Mononuclear cell (primary cell): ENCODE data around the gene CHRND. TPM values are rescaled to one million over a fixed set of nuclear protein-coding genes. Genes with fewer than 3 reads are reported as not detected.
"Not testable (repeated sequence)": the region's sequence is repeated elsewhere in the genome, so short reads cannot be mapped to it uniquely, and the experiment has no call there.

ENCODE experiments used
- H3K27me3 ChIP-seq: 2 replicates; pipeline ENCODE4 v1.6.0; 2011; ENCODE audit warnings: low read length, control low read depth; ENCODE audit not compliant: insufficient read depth
- H3K4me1 ChIP-seq: 2 replicates; pipeline ENCODE4 v1.5.1; 2011; ENCODE audit warnings: mild to moderate bottlenecking, low read length, control low read depth; ENCODE audit not compliant: insufficient read depth
- H3K4me3 ChIP-seq: 2 replicates; pipeline ENCODE4 v1.5.1; 2011; ENCODE audit warnings: mild to moderate bottlenecking, low read length, moderate library complexity
- H3K9me3 ChIP-seq: 2 replicates; pipeline ENCODE4 v1.5.1; 2011; ENCODE audit warnings: low read depth, mild to moderate bottlenecking, control low read depth, low read length
- total RNA-seq: library from RNA; depleted of rRNA; stranded (reverse); fragments of >200 nt; gene quantifications from one replicate; pipeline ENCODE4 v1.2.3, GENCODE V29; 2012

CHRND gene
- total RNA-seq, 1 donor = not detected

DNA sequence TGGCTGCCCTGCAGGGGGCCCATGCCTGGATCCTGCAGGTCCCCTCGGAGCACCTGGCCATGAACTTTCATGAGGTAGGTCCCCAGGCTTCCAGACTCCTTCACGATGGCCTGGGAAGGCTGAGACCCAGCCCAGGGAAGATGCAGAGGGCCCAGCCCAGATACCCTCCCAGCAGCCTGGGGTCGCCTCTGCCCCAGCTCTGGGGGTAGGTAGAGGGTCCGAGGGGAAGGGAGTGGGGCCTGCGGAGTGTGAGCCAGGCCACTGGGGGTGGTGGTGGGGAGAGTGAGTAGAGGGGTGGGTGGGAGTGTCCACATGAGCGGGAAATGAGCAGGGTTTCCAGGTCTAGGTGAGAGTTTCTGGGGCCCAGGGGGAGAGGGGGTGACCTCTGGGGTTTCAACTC is 1.2 kb upstream of the CHRND start:
- Histone ChIP-seq H3K9me3 (no peaks in the 10 kb centered on the region), H3K27me3 (peaks cover 28% of the 10 kb centered on the region), H3K4me1 (peaks cover 24% of the 10 kb centered on the region)

DNA sequence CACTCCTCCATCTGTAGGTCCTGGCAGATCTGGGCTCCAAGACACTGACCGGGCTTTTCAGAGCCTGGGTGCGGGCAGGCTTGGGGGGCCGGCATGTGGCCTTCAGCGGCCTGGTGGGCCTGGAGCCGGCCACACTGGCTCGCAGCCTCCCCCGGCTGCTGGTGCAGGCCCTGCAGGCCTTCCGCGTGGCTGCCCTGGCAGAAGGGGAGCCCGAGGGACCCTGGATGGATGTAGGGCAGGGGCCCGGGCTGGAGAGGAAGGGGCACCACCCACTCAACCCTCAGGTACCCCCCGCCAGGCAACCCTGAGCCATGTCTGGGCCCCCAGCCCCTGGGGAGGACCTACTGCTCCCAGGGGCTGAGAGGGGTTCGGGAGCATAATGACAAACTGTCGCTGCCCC is 761 bp upstream of the CHRND start:
- no peaks in the 10 kb centered on the region for H3K9me3 ChIP-seq
- no peak overlapping the region for H3K4me3 ChIP-seq
- peaks cover 28% of the 10 kb centered on the region for H3K27me3 ChIP-seq
- peaks cover 24% of the 10 kb centered on the region for H3K4me1 ChIP-seq

More for the DNA sequence above, 1.2 kb upstream of the CHRND start:
- H3K4me3 ChIP-seq = no peak overlapping the region

DNA sequence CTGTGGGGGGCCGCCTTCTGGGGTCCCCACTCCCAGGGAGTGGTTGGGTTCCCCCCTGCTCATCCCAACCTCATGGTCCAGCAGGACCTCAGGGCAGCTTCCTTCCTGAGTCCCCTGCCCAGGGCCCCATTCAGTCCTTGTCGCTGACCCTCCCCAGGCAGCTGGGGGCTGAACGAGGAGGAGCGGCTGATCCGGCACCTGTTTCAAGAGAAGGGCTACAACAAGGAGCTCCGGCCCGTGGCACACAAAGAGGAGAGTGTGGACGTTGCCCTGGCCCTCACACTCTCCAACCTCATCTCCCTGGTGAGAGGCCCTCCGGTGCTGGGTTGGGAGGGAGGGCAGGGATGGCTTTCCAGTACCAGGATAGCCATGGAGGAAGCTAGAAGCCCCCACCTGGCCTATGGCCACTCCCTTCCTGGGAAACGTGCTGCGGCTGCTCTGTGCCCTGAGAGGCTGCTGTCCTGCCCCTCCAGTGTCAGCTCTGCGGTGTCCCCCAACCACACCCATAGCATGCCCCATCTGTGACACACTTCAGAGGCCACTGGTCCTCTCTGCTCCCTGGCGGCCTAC is 497 bp downstream of the CHRND start:
- Histone ChIP-seq H3K4me1 (peaks cover 24% of the 10 kb centered on the region), H3K27me3 (peaks cover 25% of the 10 kb centered on the region), H3K9me3 (no peaks in the 10 kb centered on the region), H3K4me3 (no peak overlapping the region)

DNA sequence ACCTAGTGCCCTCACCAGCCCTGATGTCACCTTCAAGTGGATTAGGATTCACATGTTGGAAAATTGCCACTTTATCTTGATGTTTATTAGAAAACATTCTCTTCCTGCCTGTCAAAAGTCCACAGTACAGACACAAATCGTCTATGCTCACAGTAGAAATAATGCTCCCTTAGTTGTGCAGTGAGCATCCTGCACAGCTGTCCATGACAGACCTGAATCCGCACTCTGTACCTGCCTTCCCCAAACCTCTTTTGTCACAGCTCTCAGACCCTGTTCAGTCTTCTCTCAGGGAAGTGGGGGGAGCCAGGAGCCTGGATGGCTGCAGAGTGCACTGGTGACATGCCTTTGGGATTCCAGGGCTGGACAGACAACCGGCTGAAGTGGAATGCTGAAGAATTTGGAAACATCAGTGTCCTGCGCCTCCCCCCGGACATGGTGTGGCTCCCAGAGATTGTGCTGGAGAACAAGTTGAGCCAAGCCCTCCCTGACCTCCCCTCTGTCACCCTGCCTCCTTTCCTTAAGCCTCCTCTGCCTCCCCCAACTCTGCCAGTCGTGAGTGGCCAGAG is 2.0 kb downstream of the CHRND start:
- Histone ChIP-seq H3K4me1 (peaks cover 13% of the 10 kb centered on the region), H3K9me3 (no peaks in the 10 kb centered on the region), H3K4me3 (no peak overlapping the region), H3K27me3 (peaks cover 16% of the 10 kb centered on the region)

DNA sequence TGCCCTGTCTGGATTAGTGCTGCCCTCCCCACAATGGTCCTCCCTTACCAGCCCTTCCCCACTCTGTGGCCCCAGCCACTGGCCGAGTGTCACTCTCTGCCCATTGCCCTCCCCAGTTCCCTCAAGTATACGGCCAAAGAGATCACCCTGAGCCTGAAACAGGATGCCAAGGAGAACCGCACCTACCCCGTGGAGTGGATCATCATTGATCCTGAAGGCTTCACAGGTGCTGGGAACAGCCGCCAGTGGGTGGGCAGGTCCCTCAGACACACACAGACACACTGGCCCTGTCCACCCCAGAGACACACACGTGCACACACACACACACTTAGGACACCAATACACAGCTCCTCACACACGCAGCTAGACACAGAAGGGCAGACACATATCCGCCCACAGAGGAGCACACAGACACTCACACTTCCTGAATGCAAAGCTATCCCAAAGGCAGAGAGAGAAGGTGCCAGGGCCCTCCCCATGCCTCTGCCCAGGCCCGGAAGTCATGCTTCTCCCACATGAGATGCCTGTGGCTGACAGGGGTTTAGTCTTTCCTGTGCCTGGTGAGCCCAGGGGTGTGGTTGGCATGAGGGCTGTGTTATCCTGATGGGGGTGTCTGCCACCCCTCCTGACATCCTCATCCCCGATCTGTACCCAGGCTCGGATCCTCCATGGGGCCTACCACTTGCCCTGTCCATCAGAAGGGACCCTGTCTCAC is 2.9 kb downstream of the CHRND start:
- Histone ChIP-seq H3K4me3 (no peak overlapping the region), H3K9me3 (no peaks in the 10 kb centered on the region), H3K4me1 (peaks cover 4% of the 10 kb centered on the region), H3K27me3 (peaks cover 10% of the 10 kb centered on the region)

DNA sequence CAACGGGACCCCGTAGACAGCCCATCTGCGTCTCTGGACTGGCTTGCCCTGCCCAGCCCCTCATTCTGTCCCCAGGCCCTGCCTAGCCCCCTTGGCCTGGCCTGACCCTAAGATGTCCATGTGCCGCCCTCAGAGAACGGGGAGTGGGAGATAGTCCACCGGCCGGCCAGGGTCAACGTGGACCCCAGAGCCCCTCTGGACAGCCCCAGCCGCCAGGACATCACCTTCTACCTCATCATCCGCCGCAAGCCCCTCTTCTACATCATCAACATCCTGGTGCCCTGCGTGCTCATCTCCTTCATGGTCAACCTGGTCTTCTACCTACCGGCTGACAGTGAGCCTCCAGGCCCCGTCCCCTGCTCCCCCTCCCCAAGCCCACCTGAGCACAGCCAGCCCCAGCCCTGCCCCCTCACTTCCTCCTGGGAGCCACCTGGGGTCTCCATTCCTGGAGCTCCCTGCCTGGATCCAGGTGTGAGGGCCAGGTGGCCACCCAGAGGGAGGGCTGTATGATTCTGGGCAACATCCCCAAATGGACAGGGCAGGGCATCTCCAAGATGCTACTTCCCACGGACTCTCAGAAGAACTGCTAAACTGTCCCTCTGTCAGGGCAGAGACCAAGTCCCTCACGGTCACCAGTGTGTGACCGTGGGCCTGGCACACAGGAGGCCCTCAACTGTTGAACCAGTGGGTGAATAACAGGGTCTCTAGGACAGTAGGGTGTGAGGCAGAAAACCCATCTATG is 4.0 kb downstream of the CHRND start:
- Histone ChIP-seq H3K27me3 (peaks cover 2% of the 10 kb centered on the region), H3K9me3 (no peaks in the 10 kb centered on the region), H3K4me1 (no peaks in the 10 kb centered on the region), H3K4me3 (no peak overlapping the region)

DNA sequence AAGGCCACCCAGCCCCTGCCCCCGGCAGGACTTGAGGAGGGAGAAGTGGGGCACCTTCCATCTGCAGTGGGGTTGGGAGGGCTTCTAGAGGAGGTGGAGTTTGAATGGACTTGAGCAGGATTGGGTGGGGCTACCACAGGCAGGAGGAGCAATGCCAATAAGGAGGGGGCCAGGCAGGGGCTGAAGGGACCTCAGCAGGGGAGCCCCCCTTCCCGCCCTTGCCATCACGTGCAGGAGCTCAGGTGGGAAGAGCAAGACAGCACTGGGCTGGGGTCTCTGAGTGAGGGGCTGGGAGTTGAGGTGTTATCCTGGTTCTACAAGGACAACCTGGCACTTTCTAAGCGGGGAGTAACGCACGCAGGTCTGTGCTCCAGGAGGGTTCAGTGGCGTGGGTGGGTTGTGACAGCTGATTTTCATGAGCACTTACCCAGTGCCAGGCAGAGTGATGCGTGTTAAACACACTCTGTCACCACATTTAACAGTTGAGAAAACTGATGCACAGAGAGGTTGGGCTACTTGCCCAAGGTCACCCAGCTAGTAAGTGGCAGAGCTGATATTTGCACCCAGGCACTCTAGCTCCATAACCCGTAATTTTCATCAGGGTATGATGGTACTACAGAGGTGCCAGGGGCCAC is 4.8 kb downstream of the CHRND start:
- Histone ChIP-seq H3K9me3 (no peaks in the 10 kb centered on the region), H3K4me3 (no peak overlapping the region), H3K4me1 (no peaks in the 10 kb centered on the region), H3K27me3 (no peaks in the 10 kb centered on the region)

DNA sequence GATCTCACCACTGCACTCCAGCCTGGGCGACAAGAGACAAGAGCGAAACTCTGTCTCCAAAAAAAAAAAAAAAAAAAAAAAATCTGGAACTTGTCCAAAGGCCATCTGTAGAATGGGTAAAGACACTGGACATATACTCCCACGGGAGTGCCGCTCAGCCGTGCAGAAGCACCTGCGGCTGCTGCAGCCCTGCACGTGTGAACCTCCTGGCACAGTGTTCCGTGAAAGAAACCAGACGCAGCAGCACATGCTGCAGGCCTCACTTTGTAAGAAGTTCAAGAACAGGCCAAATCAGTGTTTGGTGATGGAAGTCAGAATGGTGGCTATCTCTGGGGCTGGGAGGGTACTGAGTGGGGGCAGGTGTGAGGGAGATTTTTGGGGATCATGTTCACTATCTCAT is 6.5 kb downstream of the CHRND start:
- no peaks in the 10 kb centered on the region for H3K9me3 ChIP-seq
- H3K4me3 ChIP-seq = no peak overlapping the region
- H3K4me1 ChIP-seq = no peaks in the 10 kb centered on the region
- no peaks in the 10 kb centered on the region for H3K27me3 ChIP-seq

DNA sequence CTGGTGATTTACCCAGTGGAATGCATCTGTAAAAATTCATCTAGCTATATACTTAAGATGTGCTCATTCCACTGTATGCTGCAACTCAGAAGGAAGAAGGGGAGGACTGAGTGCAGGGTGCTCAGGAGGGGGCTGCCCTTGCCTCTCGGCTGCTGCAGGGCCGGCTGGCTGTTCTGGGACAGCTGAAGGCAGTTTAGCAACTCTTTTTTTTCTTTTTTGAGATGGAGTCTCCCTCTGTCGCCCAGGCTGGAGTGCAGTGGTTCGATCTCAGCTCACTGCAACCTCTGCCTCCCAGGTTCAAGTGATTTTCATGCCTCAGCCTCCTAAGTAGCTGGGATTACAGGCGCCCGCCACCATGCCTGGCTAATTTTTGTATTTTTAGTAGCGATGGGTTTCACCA is 6.9 kb downstream of the CHRND start:
- not testable (repeated sequence) for H3K9me3 ChIP-seq, H3K4me3 ChIP-seq, H3K27me3 ChIP-seq, H3K4me1 ChIP-seq

DNA sequence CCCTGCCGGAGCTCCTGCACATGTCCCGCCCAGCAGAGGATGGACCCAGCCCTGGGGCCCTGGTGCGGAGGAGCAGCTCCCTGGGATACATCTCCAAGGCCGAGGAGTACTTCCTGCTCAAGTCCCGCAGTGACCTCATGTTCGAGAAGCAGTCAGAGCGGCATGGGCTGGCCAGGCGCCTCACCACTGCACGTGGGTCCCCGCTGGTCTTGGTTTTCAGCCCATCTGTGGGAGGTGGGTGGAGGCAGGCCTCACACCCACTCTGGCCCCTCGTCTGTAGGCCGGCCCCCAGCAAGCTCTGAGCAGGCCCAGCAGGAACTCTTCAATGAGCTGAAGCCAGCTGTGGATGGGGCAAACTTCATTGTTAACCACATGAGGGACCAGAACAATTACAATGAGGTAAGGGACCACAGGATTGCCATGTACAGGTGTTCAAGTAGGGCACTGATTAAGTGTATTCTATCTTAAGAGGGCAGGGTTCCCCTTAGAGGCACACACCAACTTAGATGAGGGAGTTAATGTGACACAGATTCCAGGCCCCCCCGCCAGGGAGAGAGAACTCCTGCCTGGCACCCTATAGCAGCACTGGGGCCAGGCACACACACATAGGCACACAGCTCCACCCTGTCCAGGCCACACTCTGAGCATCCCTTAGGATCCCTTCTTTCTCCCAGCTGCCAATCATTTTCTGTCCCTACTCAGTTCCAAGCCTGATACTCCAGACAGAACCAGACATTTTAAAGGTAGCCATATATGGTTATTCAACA is 8.2 kb downstream of the CHRND start:
- Histone ChIP-seq H3K27me3 (no peaks in the 10 kb centered on the region), H3K9me3 (no peaks in the 10 kb centered on the region), H3K4me3 (no peak overlapping the region), H3K4me1 (peaks cover 10% of the 10 kb centered on the region)

DNA sequence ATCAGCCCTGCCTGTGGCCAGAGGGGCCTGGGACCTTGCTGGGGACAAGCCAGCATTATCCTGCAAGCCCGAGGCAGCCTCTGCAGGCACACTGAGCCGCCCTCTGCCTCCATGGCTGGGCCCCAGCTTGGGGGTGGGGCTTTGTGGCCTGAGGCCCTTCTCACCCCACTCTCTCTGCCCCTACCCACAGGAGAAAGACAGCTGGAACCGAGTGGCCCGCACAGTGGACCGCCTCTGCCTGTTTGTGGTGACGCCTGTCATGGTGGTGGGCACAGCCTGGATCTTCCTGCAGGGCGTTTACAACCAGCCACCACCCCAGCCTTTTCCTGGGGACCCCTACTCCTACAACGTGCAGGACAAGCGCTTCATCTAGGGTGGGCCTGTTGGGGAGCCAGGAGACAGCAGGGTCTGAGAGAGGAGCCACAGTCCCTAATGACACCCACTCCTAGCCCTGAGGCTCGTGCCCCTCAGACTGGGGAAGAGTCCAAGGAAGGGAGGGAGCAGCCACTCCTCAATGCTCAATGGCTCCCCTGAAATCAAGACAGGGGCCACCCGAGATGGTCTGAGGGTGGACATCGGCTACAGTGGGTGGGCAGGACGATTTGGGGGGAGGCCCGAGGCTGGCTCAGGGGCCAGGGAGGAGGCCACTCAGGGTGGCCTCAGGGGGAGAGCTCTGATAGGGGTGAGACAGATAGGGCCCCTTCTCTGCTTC is 9.1 kb downstream of the CHRND start:
- H3K27me3 ChIP-seq = no peaks in the 10 kb centered on the region
- peaks cover 15% of the 10 kb centered on the region for H3K4me1 ChIP-seq
- no peaks in the 10 kb centered on the region for H3K9me3 ChIP-seq
- no peak overlapping the region for H3K4me3 ChIP-seq

DNA sequence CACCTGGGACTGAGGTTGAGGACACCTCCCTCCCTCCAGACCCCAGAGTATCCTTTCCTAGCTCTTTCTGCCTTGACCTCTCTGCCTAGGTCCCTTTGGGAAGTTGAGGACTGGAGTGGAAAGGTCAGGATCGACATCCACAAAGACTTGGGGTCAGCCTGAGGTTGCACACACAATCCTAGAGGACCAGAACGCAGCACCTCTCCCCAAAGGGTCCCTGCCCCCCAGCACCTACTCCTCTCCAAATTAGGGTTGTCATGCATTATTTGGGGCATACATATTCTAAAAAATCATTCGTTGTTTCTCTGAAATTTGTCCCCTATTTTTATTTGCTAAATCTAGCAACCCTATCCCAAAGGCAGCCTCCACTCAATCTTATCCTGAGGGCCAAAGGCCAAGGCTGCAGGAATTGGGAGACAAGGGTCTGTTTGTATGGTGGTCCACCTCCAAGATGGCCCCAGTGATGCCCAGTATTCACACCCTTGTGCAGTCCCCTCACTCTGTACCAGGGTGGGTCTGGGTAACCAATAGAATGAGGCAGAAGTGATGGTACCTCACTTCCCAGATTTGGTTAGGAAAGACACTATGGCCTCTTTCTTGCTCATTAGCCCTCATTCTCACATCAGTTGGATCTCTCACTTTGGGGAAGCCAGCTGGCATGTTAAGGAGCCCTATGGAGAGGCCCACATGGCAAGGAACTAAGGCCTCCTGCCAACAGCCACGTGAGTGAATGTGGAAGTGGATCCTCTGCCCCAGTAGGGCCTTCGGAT is 10.0 kb downstream of the CHRND start:
- H3K4me1 ChIP-seq = peaks cover 15% of the 10 kb centered on the region
- no peak overlapping the region for H3K4me3 ChIP-seq
- no peaks in the 10 kb centered on the region for H3K27me3 ChIP-seq
- H3K9me3 ChIP-seq = no peaks in the 10 kb centered on the region

DNA sequence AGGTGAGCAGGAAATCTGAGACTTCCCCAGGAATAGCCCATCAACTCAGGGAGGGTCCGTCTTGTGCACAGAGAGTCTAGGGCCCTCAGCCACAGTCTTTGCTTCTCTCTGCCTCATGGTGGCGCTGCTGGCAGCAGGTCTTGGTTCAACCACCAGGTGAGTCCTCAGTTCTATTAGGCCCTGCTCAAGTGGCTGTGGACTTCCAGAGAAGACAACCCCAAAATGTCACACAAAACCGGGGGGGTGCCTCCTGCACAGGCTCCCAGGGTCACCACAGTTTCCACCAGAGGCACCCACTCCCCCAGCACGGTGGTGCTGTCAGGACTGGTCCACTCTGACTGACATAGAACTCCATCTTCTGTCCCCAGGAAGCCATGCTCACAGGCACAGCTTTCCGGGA is 11.1 kb downstream of the CHRND start:
- no peaks in the 10 kb centered on the region for H3K9me3 ChIP-seq
- H3K4me3 ChIP-seq = no peak overlapping the region
- H3K4me1 ChIP-seq = peaks cover 15% of the 10 kb centered on the region

More for the DNA sequence above, 11.1 kb downstream of the CHRND start:
- H3K27me3 ChIP-seq = no peaks in the 10 kb centered on the region
